CD4-positive, alpha-beta T cell treated with Interleukin-4 for 4 hours (primary cell): ENCODE measurements around the gene LRP4.
"Not testable (repeated sequence)": the region's sequence is repeated elsewhere in the genome, so short reads cannot be mapped to it uniquely, and the experiment has no call there.

ENCODE experiments used
- DNase-seq: peaks from one replicate; pipeline ENCODE4 v3.0.0-alpha.2; 2020

The LRP4 gene, protein sequence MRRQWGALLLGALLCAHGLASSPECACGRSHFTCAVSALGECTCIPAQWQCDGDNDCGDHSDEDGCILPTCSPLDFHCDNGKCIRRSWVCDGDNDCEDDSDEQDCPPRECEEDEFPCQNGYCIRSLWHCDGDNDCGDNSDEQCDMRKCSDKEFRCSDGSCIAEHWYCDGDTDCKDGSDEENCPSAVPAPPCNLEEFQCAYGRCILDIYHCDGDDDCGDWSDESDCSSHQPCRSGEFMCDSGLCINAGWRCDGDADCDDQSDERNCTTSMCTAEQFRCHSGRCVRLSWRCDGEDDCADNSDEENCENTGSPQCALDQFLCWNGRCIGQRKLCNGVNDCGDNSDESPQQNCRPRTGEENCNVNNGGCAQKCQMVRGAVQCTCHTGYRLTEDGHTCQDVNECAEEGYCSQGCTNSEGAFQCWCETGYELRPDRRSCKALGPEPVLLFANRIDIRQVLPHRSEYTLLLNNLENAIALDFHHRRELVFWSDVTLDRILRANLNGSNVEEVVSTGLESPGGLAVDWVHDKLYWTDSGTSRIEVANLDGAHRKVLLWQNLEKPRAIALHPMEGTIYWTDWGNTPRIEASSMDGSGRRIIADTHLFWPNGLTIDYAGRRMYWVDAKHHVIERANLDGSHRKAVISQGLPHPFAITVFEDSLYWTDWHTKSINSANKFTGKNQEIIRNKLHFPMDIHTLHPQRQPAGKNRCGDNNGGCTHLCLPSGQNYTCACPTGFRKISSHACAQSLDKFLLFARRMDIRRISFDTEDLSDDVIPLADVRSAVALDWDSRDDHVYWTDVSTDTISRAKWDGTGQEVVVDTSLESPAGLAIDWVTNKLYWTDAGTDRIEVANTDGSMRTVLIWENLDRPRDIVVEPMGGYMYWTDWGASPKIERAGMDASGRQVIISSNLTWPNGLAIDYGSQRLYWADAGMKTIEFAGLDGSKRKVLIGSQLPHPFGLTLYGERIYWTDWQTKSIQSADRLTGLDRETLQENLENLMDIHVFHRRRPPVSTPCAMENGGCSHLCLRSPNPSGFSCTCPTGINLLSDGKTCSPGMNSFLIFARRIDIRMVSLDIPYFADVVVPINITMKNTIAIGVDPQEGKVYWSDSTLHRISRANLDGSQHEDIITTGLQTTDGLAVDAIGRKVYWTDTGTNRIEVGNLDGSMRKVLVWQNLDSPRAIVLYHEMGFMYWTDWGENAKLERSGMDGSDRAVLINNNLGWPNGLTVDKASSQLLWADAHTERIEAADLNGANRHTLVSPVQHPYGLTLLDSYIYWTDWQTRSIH (N-terminal part only)

DNA sequence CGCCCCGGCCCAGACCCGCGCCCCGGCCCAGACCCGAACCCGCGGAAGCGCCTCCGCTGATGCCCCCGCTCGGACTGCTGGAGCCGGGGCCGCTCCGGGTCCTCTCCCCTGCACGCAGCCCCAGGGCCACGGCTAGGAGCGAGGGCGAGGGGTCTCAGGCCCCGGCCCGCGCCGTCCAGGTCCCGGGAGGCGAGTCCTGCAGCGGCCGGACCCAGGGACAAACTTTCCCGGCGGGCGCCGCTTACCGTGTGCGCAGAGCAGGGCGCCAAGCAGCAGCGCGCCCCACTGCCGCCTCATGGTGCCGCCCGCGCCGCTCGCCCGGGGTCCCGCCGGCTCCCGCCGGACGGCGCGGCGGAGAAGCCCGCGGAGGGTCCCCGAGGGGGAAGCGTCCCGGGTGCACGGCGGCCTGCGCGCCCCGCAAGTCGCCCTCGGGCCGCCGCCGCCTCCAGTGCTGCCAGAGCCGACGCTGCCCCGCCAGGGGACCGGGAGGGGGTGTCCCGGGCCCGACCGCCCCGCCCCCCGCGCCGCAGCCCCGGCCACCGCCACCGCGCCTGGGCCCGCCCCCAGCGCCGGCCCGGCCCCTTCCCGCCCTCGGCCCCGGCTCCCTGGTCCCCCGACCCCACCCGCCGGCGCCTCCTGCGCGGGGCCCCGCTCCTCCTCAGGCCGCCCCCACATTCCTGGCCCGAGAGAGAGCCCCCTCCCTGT lies at the start of gene LRP4:
Gene LRP4 (minus strand): TSS at position 468 of the 705 bp plus-strand sequence. CDS start 171 bp downstream, at position 297.
- peak; percentile 10 for DNase-seq

DNA sequence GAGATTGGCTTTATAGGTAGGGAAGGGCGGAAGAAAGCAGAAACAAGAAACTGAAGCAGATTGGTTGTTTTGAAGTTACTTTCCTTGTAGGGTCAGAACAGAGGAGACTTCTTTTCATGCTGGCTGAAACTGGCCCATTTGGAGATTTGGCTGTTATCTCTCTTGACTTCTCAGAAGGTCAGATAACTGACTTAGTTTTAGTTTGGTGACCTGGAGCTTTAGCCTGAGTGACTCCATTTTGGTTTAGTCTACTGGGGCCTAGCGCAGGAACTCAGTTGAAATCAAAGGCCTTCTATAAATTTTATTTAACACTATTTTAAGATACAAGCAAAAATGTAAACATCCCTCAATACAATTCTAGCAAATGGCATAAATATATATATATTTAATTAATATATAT lies 49.6 kb upstream of the LRP4 start:
- no peak for DNase-seq

DNA sequence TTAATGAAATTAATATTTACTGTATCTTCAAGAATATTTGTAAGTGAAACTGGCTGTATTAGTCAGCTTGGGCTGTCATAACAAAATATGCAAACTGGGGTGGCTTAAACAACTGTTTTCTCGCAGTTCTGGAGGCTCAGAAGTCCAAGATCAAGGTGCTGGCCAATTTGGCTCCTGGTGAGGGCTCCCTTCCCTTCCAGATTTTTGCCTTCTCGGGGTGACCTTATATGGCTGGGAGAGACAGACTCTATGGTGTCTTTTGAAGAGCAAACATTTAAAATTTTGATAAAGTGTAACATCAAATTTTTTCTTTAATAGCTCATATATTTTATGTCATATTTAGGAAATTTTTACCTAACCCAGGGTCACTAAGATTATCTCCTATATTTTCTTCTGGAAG lies 48.4 kb upstream of the LRP4 start:
- no peak for DNase-seq

DNA sequence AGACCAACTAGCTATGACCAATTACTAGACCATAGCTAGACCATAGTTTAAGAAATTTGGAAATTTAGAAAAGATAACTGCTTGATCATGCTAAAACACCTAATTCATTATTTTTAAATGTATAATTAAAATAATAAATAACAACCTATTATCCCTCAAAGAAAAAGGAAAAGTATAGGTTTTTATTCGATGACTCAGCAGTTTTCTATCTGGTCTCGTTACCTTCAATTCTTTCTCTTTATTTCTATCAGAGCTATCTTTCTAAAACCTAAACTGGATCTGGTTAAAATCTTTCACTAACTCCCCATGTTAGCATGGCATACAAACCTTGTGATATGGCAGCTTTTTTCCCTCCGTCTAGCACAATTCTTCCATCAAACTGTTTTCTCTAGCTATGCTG lies 45.5 kb upstream of the LRP4 start:
- no peak for DNase-seq

DNA sequence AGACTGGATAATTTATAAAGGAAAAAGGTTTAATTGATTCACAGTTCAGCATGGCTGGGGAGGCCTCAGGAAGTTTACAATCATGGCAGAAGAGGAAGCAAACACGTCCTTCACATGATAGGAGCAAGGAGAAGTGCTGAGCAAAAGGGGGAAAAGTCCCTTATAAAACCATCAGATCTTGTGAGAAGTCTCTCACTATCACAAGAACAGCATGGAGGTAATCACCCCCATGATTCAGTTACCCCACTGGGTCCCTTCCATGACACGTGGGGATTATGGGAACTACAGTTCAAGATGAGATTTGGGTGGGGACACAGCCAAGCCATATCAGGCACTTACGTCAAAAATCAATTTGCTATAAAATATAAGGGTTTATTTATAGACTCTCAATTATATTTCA lies 43.5 kb upstream of the LRP4 start:
- DNase-seq: not testable (repeated sequence)

DNA sequence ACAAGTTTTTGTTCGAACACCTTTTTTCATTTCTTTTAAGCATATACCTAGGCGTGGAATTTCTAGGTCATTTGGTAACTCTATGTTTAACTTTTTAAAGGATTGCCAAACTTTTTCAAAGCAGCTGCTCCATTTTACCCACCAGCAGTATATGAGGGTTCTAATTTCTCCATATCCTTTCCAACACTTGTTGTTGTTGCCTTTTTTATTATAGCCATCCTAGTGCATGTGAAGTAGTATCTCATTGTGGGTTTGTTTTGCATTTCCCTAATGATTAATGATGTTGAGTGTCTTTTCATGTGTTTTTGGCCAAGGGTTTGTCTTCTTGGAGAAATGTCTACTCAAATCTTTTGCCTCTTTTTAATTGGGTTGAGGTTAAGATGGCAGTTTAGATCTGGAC lies 42.7 kb upstream of the LRP4 start:
- no peak for DNase-seq

DNA sequence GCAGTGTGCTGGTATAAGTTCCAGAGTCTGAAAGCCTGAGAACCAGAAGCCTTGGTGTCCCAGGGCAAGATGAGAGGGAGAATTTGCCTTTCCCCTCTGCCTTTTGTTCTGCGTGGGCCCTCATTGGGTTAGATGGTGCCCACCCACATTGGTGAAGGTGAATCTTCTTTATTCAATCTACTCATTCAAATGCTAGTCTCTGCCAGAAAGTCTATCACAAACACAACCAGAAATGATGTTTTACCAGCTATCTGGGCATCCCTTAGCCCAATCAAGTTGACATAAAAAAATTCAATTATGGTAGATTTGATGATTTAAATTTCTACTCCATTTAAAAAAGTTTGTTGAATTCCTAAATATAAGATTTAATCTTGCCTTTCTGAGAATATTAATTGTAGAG lies 40.4 kb upstream of the LRP4 start:
- no peak for DNase-seq

DNA sequence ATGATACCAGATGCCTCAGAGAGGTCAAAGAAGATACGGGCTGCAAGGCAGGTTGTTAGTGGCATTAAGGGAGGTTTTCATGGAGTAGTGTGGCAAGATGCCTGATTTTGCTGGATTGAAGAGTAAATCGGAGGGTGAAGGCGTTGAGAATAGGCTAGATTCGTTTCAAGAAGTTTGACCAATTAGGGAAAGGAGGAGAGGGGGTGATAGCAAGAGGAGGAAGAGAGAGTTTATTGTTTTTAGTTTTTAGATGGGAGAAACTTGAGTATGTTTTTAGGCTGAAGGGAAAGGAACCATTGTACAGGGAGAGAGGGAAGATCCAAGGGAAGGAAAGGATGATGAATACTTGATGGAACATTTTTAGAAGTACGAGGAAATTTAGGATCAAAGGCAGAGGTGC lies 34.7 kb upstream of the LRP4 start:
- DNase-seq: no peak

DNA sequence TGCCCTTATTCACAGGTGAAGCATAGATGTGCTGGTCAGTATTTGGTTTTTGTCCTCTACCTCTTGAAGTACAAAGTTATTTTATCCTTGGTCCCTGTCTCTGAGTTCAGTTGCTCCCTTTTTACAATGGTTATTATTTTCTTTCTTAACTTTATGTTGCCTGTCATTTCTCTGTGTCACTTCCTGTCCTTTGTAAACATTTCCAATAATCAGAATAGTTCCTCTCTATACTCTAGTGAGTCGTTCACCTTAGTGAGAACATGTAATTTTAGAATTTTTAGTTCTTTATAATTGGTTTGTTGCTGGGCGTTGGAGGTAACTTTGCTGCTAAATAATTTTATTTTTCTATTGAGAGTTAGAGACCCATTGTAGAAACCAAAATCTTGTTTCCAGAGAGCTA lies 34.2 kb upstream of the LRP4 start:
- DNase-seq: no peak

DNA sequence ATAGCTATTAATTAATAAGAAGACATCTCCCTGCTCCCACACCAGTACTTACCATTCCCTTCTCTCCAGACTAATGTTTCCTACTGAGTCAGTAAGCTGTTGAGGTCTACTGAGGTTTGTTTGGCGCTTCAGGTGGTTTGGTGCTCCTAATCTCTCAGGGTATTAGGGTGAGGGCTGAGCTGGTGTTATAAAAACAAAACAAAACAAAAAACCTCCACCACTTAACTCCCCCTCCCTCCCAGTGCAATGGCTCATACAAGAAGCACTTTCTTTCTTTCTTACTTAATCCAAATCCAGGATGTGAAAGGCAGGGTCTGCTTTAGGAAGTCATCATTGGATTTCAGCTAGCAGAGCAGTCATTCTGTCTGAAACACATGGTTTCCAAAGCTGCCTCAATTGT lies 33.5 kb upstream of the LRP4 start:
- DNase-seq: no peak

DNA sequence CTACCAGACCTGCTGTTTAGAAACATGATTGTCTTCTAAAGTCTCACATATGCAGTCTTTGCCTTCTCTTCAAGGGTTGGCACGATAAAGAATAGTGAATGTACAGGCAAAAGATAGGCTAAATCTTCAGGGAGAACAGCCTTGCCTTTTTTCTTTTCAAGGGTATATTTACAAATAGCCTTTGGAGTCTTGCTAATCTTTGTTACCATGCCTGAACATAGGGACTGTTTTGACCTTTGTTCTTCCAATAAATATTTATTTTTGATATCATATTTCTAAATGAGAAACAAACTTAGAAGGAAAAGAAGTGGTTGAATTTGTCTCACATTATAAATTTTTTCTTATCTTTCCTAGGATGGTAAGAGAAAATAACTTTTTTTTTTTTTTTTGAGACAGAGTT lies 30.9 kb upstream of the LRP4 start:
- DNase-seq: no peak

DNA sequence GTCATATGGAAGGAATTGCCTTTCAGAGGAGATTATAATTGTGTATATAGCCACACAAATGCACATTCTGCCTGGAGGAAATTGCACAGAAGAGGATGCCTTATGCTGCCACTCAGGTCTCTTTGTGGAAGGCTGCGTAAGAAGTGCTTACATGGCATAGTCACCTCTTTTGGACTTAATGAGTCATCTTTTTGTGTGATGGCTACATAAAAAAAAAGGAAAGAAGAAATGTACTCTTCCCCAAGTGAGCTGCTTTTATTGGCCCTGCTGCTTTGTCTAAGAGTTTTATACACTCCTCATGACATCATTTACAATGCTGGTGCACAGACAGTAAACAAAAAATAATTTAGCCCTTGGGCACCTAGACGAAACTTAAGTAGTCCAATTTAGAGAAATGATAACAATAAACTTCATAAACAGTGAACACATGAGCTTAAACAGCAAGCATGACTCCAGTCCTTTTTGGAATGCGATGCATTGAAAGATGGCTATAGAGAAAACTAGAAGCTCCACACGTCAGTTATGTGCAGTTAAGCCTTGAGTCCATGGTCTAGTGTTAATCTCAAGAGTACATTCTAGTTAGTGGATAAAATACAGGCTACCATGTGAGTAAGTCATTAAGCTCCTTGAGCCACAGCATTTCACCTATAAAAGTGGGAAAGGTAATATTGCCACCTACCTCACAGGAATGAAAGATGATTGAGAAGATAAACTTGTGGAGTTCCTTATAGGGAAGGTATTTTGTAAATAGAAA lies 30.2 kb upstream of the LRP4 start:
- DNase-seq: no peak

DNA sequence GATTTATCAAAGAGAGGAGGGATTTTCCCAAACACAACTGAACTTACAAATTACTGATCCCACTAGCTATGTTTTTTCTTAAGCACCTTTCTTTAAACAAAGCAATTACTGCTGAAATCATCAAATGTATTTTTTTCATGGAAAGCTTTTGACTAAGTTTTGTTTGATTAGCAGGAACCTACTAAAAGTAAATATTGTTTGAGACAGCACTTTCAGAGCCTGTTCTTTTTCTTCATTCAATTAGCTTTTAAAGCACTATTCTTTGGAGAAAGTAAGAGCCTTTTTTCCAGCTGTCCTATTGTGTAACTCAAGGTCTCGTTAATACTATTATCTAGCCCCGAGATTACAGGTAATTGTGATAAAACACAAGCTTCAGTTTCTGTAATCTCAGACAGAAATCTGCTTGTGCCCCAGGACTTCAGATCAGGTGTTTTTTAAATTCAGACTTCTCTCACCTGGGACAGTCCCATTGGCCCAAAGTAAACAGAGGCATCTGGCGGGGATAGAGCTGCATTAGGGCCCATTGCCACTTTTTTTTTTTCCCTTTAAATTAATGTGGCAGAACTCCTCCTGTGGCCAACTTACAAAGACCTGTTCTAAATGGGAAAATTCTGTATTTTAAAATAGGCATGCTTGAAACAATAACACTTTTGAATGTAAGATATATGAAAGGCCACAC lies 29.2 kb upstream of the LRP4 start:
- DNase-seq: no peak

DNA sequence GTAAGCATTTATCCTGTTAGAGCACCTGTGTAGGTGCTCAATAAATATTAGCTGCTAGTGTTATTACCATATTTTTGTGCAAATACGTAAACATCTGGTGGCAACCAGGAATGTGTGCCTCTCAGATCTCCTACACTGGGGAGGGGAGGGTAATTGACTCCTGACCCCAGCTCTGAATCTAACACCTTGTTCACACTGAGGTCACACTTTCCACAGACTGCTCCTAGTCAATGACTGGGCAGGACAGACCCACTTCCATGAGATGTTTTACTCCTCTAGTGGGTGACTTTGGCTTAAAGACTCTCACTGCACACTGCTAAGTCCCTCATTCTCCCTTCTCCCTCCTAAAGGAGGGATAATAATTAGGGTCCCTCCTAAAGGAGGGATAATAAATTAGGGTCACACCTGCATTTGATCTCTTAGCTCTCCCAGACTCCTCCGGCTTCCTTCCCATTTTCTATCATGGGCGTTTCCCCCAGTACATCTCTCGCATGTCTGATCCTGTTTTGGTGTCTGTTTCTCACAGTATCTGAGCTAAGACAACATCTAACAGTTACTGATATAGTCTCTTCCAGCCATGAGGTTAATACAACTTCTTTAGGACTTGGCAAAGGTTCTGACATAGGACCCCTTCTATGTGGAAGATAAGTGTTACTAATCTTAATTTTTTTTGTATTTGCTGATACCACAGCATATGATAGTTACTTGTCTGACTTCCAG lies 26.2 kb upstream of the LRP4 start:
- DNase-seq: no peak

DNA sequence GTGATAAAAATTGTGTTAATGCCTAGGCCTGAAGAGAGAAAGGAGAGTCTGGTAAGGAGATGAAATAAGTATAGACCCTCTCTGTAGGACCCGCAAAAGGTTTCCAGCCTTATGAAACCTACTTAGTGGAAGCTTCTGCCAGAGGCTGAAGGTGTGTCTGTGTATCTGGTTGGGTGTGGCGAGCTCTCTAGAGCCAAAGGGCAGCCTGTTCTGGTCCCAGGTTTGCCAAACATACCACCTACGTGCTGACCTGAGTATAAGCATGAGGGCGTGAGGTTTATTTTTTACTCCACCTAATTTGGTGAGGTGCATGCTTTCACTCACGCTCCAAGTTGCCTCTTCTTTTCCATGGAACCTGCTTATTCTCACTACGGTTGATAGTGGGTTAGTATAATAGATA lies 23.8 kb upstream of the LRP4 start:
- DNase-seq: no peak

DNA sequence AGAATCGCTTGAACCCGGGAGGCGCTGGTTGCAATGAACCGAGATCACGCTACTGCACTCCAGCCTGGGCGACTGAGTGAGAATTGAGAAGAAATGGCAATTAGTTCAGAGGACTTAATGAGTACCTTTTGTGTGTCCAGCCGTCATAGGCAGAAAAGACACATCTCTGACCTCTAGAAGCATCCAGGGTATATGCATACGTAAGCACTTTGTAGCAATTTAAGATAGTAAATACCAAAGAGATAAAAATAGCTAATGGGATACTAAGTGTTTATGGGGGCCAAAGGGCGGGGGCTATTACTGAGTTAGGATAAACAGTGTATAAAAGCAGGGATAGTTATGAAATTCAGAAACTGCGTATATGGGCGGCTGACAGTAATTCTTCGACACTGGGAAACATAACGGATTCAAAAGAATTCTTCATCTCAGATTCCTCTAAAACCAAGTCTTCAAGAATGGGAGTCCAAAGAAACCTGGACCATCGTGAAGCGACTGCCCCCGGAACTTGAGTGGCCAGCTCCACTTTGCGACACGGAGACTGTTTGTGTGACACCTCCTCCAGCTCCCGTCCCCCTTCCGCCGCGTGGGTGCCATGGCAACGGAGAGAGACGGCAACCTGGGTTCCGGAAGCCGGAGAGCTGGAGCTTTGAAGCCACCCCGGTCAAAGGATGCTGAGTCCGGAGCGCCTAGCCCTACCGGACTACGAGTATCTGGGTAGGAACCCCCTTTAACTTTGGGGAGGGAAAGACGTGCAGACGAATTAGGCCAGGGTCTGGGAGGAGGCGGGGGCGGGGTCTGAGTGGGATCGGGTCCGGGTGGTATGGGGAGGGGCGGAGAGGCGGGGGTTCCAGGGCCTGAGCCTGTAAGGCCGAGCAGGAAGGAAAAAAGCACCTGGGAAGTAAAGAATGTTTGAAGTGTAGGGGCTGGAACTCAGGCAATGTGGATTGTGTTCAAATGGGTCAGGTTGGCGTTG lies 18.1 kb upstream of the LRP4 start, which contains the start of gene CSTPP1:
Gene CSTPP1 (plus strand): TSS at position 624 of the 973 bp plus-strand sequence. CDS start 45 bp downstream, at position 669.
- peak; percentile 90 for DNase-seq

DNA sequence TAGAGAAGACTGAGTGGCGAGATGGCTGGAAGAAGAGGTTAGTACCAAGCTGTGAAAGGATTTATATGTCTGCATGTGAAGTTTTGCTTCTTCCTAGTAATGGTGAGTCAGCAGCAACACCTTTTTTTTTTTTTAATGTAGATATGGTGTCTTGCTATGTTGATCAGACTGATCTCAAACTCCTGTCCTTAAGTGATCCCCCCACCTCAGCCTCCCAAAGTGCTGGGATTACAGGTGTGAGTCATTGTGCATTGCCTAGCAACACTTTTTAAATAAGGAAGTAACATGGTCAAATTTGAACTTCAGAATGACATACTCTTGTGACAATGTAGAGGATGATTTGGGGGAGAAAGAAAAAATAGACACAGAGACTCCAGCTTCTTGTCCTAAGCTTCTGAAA lies 11.7 kb upstream of the LRP4 start:
- peak; percentile 63 for DNase-seq

DNA sequence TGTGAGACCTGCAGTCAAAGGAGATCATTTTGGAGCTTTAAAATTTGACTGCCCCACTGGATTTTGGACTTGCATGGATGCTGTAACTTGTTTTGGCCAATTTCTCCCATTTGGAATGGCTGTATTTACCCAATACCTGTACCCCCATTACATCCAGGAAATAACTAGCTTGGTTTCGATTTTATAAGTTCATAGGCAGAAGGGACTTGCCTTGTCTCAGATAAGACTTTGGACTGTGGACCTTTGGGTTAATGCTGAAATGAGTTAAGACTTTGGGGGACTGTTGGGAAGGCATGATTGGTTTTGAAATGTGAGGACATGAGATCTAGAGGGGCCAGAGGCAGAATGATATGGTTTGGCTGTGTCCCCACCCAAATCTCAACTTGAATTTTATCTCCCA lies 10.4 kb upstream of the LRP4 start:
- DNase-seq: not testable (repeated sequence)

DNA sequence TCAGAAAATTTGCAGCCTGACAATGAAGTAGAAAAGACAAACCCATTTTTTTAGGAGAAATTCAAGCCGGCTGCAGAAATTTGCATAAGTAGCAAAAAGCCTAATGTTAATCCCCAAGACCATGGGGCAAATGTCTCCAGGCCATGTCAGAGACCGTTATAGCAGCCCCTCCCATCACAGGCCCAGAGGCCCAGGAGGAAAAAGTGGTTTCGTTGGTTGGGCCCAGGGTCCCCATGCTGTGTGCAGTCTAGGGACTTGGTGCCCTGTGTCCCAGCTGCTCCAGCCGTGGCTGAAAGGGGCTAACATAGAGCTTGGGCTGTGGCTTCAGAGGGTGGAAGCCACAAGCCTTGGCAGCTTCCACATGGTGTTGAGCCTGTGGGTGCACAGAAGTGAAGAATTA lies 9.6 kb upstream of the LRP4 start:
- DNase-seq: not testable (repeated sequence)
